HepG2 (cell line): ENCODE data around the gene TEX9. TPM values are rescaled to one million over a fixed set of nuclear protein-coding genes. Genes with fewer than 3 reads are reported as not detected.

Experiments used
- ATAC-seq: fragments of 200-7000 bp; cut with Tn5 transposase; 3 replicates; pipeline ENCODE4 v1.9.1; 2020; ENCODE audit warnings: mild to moderate bottlenecking, moderate library complexity
- BruUV-seq: library from RNA; stranded (reverse); fragments of 400-500 nt; replicated peaks from 2 replicates; lab custom pipeline; 2021; lab: Mats Ljungman, UMichigan
- CTCF ChIA-PET: fragments of 300-600 bp; formaldehyde crosslinking; extraction: SDS; loops from one replicate; lab custom pipeline; 2021; ENCODE audit warnings: low total read pairs, inconsistent platforms, low intra/inter-chr PET ratio; lab: Yijun Ruan, JAX
- POLR2A ChIA-PET: fragments of 350-600 bp; sonication (Branson Sonifier 250); formaldehyde crosslinking; loops from one replicate; lab custom pipeline; 2020; ENCODE audit warnings: antibody characterized with exemption, inconsistent platforms; lab: Yijun Ruan, JAX
- DNase-seq: peaks from one replicate; pipeline ENCODE4 v3.0.0-alpha.2; 2015; ENCODE audit warnings: low spot score
- FAIRE-seq: peaks from 3 replicates; lab custom pipeline; 2011; peaks lifted over from hg19 to GRCh38; lab: Jason Lieb, UNC
- H2AFZ ChIP-seq: one replicate; pipeline ENCODE4 v1.6.1; 2011; ENCODE audit warnings: low read length, inconsistent platforms
- H3K27ac ChIP-seq: fragments of 300-600 bp; 3 replicates; pipeline ENCODE4 v1.8.0; 2011; ENCODE audit warnings: mixed run types, mild to moderate bottlenecking, mixed read lengths, low read length, inconsistent platforms; ENCODE audit not compliant: insufficient read depth; ENCODE audit errors: extremely low read length
- H3K27me3 ChIP-seq, 2 experiments: fragments of 200-600 bp in 1 of 2; 2 replicates in 1 of 2; 3 replicates in 1 of 2; pipeline versions ENCODE4 v1.6.0 to v1.8.0; 2011; ENCODE audit warnings: low read length in 2 of 2, mild to moderate bottlenecking in 2 of 2, moderate library complexity in 2 of 2, inconsistent platforms in 1 of 2; ENCODE audit not compliant: insufficient read depth in 2 of 2, control insufficient read depth in 1 of 2
- H3K36me3 ChIP-seq, 2 experiments: fragments of 200-600 bp in 1 of 2; replicated peaks in 1 of 2; 2 replicates in 1 of 2; 3 replicates in 1 of 2; pipeline versions ENCODE4 v1.5.1 to v1.8.0; 2011; ENCODE audit warnings: low read length in 2 of 2, inconsistent platforms in 1 of 2; ENCODE audit not compliant: insufficient read depth in 2 of 2, control insufficient read depth in 1 of 2
- H3K4me1 ChIP-seq: 2 replicates; pipeline ENCODE4 v1.5.1; 2012; ENCODE audit warnings: low read length, inconsistent platforms; ENCODE audit not compliant: insufficient read depth
- H3K4me2 ChIP-seq: 2 replicates; pipeline ENCODE4 v1.6.0; 2011; ENCODE audit warnings: low read depth, low read length, inconsistent platforms
- H3K4me3 ChIP-seq, 3 experiments: fragments of 200-600 bp in 1 of 3; sonication (generic), shearing (Covaris generic) in 1 of 3; replicated peaks in 1 of 3; 2 replicates each; pipeline ENCODE4 v1.5.1; 2011 to 2016; ENCODE audit warnings: low read length in 3 of 3, inconsistent platforms in 2 of 3, low read depth in 2 of 3, mild to moderate bottlenecking in 2 of 3, control low read depth in 1 of 3, mixed read lengths in 1 of 3; ENCODE audit not compliant: insufficient read depth in 1 of 3
- H3K79me2 ChIP-seq: one replicate; pipeline ENCODE4 v1.6.1; 2011; ENCODE audit warnings: low read length, inconsistent platforms; ENCODE audit not compliant: insufficient read depth
- H3K9ac ChIP-seq: 2 replicates; pipeline ENCODE4 v1.6.0; 2011; ENCODE audit warnings: mild to moderate bottlenecking, low read depth, low read length, inconsistent platforms; ENCODE audit not compliant: insufficient read depth
- H3K9me3 ChIP-seq: 2 replicates; pipeline ENCODE4 v1.5.1; 2012; ENCODE audit warnings: mild to moderate bottlenecking, low read length
- H4K20me1 ChIP-seq: 2 replicates; pipeline ENCODE4 v1.6.0; 2011; ENCODE audit warnings: inconsistent platforms, mild to moderate bottlenecking, low read length, moderate library complexity; ENCODE audit not compliant: insufficient read depth
- AGO2 ChIP-seq: fragments of 200-400 bp; formaldehyde crosslinking; optimal IDR thresholded peaks from 2 replicates; pipeline ENCODE3; 2017; ENCODE audit warnings: mild to moderate bottlenecking, low read depth, low read length, moderate library complexity
- ASH2L ChIP-seq: fragments of 300-600, 200-600 bp; sonication (generic); IDR thresholded peaks from 2 replicates; pipeline ENCODE4 v1.7.0; 2017; ENCODE audit warnings: low read depth, mild to moderate bottlenecking, moderate library complexity, mixed read lengths, low read length; ENCODE audit not compliant: insufficient read length
- EEA1 ChIP-seq: sonication (generic); formaldehyde crosslinking; IDR thresholded peaks from 2 replicates; pipeline ENCODE4 v1.5.1; 2020; ENCODE audit warnings: mild to moderate bottlenecking, missing genetic modification reagents, borderline replicate concordance
- KLF11 ChIP-seq: IDR thresholded peaks from 2 replicates; pipeline ENCODE4 v1.6.1; 2016; ENCODE audit warnings: missing compliant biosample characterization
- PAX8 ChIP-seq: sonication (generic); formaldehyde crosslinking; IDR thresholded peaks from 2 replicates; pipeline ENCODE4 v1.8.0; 2022; ENCODE audit warnings: mild to moderate bottlenecking, missing genetic modification reagents, borderline replicate concordance
- SOX6 ChIP-seq, 2 experiments: fragments of 450-650 bp in 1 of 2; sonication (generic) in 1 of 2; formaldehyde crosslinking in 1 of 2; IDR thresholded peaks; 2 replicates each; pipeline versions ENCODE4 v1.4.0 to v1.6.1; 2017 to 2020; ENCODE audit warnings: antibody characterized with exemption in 1 of 2, mild to moderate bottlenecking in 1 of 2, missing genetic modification reagents in 1 of 2
- THRA ChIP-seq: sonication (generic); formaldehyde crosslinking; IDR thresholded peaks from 2 replicates; pipeline ENCODE4 v1.4.0; 2020; ENCODE audit warnings: missing genetic modification reagents, borderline replicate concordance
- ZBTB3 ChIP-seq: sonication (generic); formaldehyde crosslinking; IDR thresholded peaks from 2 replicates; pipeline ENCODE4 v1.4.0; 2020; ENCODE audit warnings: low read depth, mild to moderate bottlenecking, moderate library complexity, missing genetic modification reagents, borderline replicate concordance
- ZNF17 ChIP-seq: sonication (generic); formaldehyde crosslinking; IDR thresholded peaks from 2 replicates; pipeline ENCODE4 v1.5.0; 2020; ENCODE audit warnings: mild to moderate bottlenecking, missing genetic modification reagents
- ZNF234 ChIP-seq: sonication (generic); formaldehyde crosslinking; conservative IDR thresholded peaks from 2 replicates; pipeline ENCODE4 v1.5.1; 2020; ENCODE audit warnings: mild to moderate bottlenecking, missing genetic modification reagents
- ZNF7 ChIP-seq: IDR thresholded peaks from 2 replicates; pipeline ENCODE4 v1.6.1; 2016; ENCODE audit warnings: missing biosample characterization, missing genetic modification reagents
- ZNF770 ChIP-seq: sonication (generic); formaldehyde crosslinking; IDR thresholded peaks from 2 replicates; pipeline ENCODE4 v1.5.0; 2020; ENCODE audit warnings: mild to moderate bottlenecking, missing genetic modification reagents
- ZNF781 ChIP-seq: sonication (generic); formaldehyde crosslinking; IDR thresholded peaks from 2 replicates; pipeline ENCODE4 v1.5.1; 2020; ENCODE audit warnings: borderline replicate concordance, mild to moderate bottlenecking, missing genetic modification reagents; ENCODE audit errors: not compliant biosample characterization
- ZNF784 ChIP-seq: sonication (generic); formaldehyde crosslinking; IDR thresholded peaks from 2 replicates; pipeline ENCODE4 v1.5.1; 2020; ENCODE audit warnings: missing genetic modification reagents, mild to moderate bottlenecking, borderline replicate concordance
- ZSCAN30 ChIP-seq: sonication (generic); formaldehyde crosslinking; IDR thresholded peaks from 2 replicates; pipeline ENCODE4 v1.5.0; 2020; ENCODE audit warnings: mild to moderate bottlenecking, missing genetic modification reagents
- WGBS: methylation state at CpG from one replicate; pipeline ENCODE4 v1.1.6; 2017; ENCODE audit warnings: low lambda C conversion rate; 5-methylcytosine and 5-hydroxymethylcytosine counted together
- in situ Hi-C: cut with HindIII; loops from 2 replicates; pipeline ENCODE4 v1.10.0; 2017; ENCODE audit warnings: low pct_unique_long_range_greater_than_20kb; ENCODE audit not compliant: extremely low pct_ligation_motif_present
- intact Hi-C: fragments of 100-400 bp; cut with micrococcal nuclease; formaldehyde crosslinking; loops from one replicate; pipeline ENCODE4 v1.10.0; 2022; ENCODE audit not compliant: unreplicated experiment
- polyA plus RNA-seq, 8 experiments: library from polyadenylated mRNA; depleted of rRNA in 3 of 8; stranded (reverse) in 7 of 8; unstranded in 1 of 8; fragments of >200 nt; fragmentation: Illumina TruSeq in 4 of 8; extraction: Trizol in 4 of 8; gene quantifications; 2 replicates each; pipeline versions ENCODE4 v1.2.1 to v1.2.3, GENCODE V29; 2011 to 2016; ENCODE audit warnings: low read depth in 4 of 8, missing spikeins in 1 of 8, mixed read lengths in 1 of 8; ENCODE audit not compliant: insufficient read depth in 1 of 8
- total RNA-seq, 5 experiments: library from RNA; depleted of rRNA; stranded (reverse); fragments of >200 nt; fragmentation: Illumina TruSeq; extraction: Trizol; gene quantifications; 2 replicates each; pipeline ENCODE4 v1.2.3, GENCODE V29; 2016; ENCODE audit warnings: low read depth in 1 of 5

TEX9 gene
- total and polyA plus RNA-seq, 2 of the 13 experiments (the other 11 are each of a cell fraction or from before 2014, with no cell fraction given): 0.82 to 6.9 TPM

- no peak for TF ChIP-seq ZSCAN30 (CRISPR knock-in tag)
- TF ChIP-seq PAX8 (CRISPR knock-in tag): no peak
- TF ChIP-seq EEA1 (CRISPR knock-in tag): no peak
Observed at GRCh38 chr15:56393277-56393676, 28.1 kb downstream of the TEX9 start (continued).

GRCh38 chr15:56394909-56395308 is 29.7 kb downstream of the TEX9 start:
- intact Hi-C loops: no loop called here
- no peaks in the 10 kb centered on the region for H3K36me3 ChIP-seq
- H3K4me2 ChIP-seq: no peak overlapping the region
- no peaks in the 10 kb centered on the region for H4K20me1 ChIP-seq
- ChIA-PET CTCF (no interaction called here), POLR2A (no interaction called here)
- H3K79me2 ChIP-seq: no peaks in the 10 kb centered on the region
- no peak overlapping the region for H3K27ac ChIP-seq
- no peak overlapping the region for H2AFZ ChIP-seq
- H3K9me3 ChIP-seq: no peaks in the 10 kb centered on the region
- H3K4me3 ChIP-seq: no peak overlapping the region
- FAIRE-seq (no peak), ATAC-seq (no peak), DNase-seq (no peak)
- TF ChIP-seq AGO2 (no peak), SOX6 (IDR thresholded peaks at IDR 0.05) (no peak), SOX6 (CRISPR knock-in tag; IDR thresholded peaks at IDR 0.05) (no peak), ZNF781 (CRISPR knock-in tag) (no peak), THRA (no peak), ASH2L (no peak), KLF11 (CRISPR knock-in tag) (no peak), ZNF17 (CRISPR knock-in tag) (no peak), ZNF770 (CRISPR knock-in tag) (no peak), ZNF7 (CRISPR knock-in tag) (no peak), ZBTB3 (CRISPR knock-in tag) (no peak), ZNF234 (CRISPR knock-in tag) (no peak), ZNF784 (CRISPR knock-in tag) (no peak)
- H3K27me3 ChIP-seq: no peaks in the 10 kb centered on the region
- in situ Hi-C loops: no loop called here
- H3K4me1 ChIP-seq: no peaks in the 10 kb centered on the region
- H3K9ac ChIP-seq: no peak overlapping the region
- no TSS peak for BruUV-seq
- WGBS: 97% methylated on average over 1 of the region's 1 CpG
